Measurements from ENCODE around the gene NSMCE3.

NSMCE3 gene

GRCh38 chr15:29269485-29270168 is at the start of gene NSMCE3:
TSS of gene NSMCE3 (minus strand) at chr15:29269822. CDS start at chr15:29269705, 117 bp downstream.
- DNase-seq: peak; percentile 89

DNA sequence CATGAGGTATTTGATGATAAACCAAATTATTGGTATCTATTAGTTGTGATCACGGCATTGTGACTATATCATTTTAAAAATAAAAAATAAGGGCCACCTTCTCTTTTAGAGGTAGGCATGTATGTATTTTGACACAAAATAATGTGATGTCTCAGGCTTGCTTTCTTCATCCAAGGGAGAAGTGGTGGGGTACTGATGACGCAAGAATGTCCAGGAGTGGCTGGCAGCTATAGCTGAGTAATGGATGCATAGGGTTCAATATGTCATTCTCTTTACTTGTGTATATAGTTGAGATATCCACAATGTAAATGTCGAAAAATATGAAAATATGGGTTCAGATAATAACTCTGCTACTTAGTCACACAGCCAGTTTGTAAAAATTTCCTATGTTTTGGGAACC is 46.8 kb upstream of the NSMCE3 start:
- no peak for DNase-seq

- DNase-seq: no peak
These were observed 42.8 kb upstream of the NSMCE3 start for GRCh38 chr15:29312387-29312786.

DNA sequence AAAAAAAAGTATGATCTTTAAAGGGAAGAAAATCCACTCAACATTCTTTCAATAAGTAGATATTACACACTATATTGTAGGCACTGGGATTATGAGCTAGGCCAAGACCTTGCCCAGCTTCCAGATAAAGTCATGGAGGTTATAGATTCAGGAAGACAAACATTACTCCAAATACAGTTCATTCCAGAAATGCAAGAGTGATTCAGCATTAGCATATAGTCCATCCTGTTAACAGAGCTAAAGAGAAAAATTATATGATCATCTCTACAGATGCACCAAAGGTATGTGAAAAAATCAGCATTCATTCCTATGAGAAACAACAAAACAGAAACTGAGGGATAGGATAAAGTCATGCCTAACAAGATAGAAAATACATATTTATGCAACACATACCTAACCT is 42.1 kb upstream of the NSMCE3 start:
- DNase-seq: no peak

- DNase-seq: no peak
These were observed 39.5 kb upstream of the NSMCE3 start for GRCh38 chr15:29309139-29309538.

DNA sequence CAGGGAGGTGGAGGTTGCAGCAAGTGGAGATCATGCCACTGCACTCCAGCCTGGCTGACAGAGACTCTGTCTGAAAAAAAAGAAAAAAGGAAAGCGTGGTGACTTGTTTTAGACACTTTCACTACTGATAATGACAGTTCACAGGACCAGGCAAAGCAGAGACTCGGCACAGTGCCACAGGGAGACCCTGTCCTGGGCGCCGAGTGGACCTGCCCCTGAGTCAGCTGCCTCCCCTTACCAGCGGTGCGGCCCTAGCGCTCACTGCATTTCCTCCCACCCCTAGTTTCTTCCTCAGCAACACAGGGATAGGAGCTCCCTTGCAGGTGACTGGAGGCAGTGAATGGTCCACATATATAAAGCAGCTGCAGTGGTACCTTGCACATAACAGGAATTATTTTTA is 38.7 kb upstream of the NSMCE3 start:
- DNase-seq: no peak

DNA sequence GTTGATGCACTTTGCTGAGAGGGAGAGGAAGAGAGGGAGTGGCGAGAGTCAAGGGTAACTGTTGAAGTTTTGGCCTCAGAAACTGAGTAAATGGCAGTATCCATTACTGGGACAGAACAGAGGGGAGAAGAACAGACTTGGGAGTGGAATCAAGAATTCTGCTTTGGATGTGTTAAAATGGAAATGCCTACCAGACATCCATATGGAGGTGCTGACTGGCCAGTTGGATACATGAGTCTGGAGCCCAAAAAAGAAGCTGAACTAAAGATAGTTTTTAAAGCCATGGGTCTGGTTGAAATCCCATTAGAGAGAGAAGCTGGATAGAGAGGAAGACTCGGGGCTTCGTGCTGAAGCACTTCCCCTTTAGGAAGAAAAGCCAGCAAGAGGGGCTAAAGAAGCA is 35.9 kb upstream of the NSMCE3 start:
- no peak for DNase-seq

- no peak for DNase-seq
These were observed 33.2 kb upstream of the NSMCE3 start for GRCh38 chr15:29302871-29303270.

DNA sequence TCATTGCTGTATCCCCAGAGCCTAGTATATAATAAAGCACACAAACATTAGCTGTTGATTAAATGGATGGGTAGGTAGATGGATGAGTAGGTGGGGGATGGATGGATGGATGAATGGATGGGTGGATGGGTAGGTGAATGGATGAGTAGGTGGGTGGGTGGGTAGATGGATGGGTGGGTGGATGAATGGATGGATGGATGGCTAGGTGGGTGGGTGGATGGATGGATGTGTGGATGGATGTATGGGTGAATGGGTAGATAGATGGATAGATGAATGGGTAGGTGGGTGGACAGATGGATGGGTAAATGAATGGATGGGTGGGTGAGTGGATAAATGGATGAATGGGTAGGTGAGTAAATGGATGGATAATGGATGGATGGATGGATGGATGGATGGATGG is 30.2 kb upstream of the NSMCE3 start:
- DNase-seq: no peak

GRCh38 chr15:29299331-29299730 is 29.7 kb upstream of the NSMCE3 start:
- no peak for DNase-seq

DNA sequence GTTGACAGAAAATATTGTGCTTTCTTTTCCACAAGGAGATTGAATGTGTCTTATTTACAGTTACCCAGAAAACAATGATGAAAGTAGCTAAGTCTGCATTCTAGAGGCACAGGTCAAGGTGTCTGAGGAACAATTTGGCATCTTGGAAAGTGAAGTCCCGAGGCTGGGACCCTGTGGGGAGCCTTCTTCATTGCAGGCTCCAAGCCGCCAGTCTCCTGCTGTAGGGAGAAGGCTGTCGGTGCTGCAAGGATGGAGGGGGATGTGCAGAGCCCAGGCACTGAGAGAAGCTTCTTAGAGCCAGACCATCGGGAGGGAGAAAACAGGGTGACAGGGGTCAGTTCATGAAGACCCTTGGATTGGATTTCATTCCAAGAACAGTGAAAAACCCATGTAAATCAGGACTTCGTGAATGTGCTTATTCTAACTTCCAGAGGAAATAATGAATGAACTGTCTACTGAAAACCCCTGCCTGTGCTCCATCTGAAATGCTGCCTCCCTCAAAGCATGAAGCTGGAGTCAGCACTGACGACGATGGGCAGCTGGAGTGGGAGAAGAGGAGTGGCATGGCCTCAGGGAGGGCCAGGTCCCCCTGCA is 25.2 kb upstream of the NSMCE3 start:
- DNase-seq: no peak

GRCh38 chr15:29291067-29291845 is 21.6 kb upstream of the NSMCE3 start:
- DNase-seq: no peak

- DNase-seq: no peak
These were observed 19.6 kb upstream of the NSMCE3 start for GRCh38 chr15:29289173-29289572.

DNA sequence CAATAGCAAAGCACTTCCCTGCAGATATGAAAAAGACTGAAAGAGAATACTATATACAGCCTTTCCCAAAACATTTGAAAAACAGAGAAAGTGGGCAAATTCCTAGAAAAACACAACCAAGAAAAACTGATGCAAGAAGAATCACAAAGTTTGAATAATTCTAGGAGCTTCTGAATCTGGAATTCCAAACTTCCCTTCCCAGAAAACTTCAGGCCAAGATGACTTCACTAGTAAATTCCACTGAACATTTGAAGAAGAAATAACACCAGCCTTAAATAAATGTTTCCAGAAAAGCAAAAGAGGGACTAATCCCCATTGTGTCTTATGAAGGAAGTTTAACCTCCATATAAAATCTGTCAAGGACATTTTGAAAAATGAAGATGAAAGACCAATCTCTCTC is 15.8 kb upstream of the NSMCE3 start:
- DNase-seq: no peak

GRCh38 chr15:29283381-29283780 is 13.8 kb upstream of the NSMCE3 start:
- no peak for DNase-seq

DNA sequence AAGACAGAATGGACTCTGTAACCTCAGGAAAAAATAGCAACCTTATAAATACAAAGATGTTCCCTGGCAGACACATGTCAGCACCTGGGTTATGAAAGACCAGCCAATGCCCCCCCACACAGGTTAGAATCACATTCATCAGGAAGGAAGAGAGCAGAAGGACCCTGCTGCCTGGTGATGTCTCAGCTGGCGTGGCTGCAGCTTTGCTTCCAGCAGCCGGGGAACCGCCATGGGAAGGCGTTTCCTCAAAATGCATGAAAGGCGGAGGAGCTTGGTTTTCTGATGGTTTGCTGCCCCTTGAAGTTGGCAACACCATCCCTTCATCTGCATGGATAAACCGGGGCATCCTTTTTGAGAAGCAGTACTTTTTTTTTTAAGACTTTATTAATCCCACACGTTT is 10.9 kb upstream of the NSMCE3 start:
- no peak for DNase-seq

DNA sequence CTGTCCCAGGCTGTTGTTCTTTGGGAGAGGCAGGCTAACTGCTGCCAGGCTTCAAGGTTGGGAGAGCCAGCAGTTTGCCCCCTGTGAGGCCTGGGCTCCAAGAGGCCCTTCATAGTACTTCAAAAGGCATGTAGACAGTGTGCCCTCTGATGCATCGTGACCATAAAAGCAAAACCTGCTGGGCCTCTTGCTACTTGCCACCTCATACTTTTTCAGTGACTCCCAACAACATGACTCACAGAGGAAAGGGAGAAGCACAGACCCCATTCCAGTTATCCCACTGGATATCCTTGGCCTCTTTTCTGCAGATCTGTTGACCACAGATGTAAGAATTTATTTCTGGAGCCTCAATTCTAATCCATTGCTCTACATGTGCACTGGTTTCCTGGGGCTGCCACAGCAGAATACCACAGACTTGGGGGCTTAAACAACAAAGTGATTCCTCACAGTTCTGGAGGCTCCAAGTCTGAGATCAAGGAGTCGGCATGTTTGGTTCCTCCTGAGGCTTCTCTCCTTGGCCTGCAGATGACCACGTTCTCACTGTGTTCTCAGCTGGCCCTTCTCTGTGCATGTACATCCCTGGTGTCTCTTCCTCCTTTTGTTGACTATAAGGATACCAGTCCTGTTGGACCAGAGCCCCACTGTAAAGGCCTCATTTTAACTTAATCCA is 8.9 kb upstream of the NSMCE3 start:
- no peak for DNase-seq

- DNase-seq: no peak
These were observed 6.7 kb upstream of the NSMCE3 start for GRCh38 chr15:29276366-29276765.

DNA sequence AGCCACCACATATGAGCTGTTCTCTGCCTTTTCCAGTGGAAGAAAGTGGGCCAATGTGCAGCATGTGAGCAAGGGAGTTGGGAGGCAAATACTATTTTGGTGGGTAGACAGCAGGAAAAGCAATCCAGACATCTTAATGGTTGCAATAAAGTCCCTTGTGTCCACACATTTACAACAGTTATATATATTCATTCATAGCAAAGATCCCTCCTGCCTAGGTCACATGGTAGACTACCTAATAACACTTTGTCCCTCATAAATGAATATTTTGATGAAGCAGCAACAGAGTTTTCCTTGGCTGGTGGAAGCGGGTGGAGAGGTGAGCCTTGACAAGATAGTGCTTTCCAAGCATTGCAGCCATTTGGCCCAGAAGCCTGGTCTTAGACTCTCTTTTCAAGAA is 6.2 kb upstream of the NSMCE3 start:
- DNase-seq: no peak

- no peak for DNase-seq
These were observed 5.3 kb upstream of the NSMCE3 start for GRCh38 chr15:29274946-29275345.

DNA sequence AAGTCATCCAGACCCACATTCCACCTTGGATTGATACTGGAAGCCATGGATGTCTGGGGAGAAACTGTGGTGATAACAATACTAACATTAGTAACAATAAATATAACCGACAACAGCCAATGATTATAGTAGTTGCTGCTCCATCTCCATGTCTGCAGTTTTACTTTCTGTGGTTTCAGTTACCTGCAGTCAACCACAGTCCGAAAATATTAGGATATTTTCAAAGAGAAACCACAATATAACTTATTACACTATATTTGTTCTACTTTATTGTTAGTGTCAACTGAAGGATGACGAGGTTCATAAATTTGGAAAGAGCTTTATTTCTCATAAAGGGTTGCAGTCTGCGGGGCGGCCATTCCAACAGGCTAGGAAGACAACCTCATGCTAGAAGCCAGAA is 2.6 kb upstream of the NSMCE3 start:
- no peak for DNase-seq

DNA sequence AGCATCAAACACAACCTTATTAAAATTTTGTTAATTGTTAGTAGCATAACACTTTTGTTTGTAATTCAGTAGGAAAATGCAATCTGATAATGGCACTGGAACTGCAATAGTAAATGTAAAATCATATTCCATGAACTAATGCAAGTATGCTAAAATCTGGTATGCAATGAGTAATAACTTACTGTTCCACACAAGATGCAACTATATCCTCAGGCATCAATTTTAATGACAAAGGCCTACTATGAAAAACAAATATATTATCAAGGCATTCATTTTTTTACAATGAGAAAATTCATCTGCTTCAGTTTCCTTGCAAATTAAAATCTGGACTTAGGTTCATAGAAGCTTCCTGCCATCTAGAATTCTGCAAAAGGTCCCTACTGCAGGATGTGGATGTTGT is 1.4 kb upstream of the NSMCE3 start:
- no peak for DNase-seq

GRCh38 chr15:29270169-29270955 is 740 bp upstream of the NSMCE3 start:
- peak; percentile 56 for DNase-seq

Data from inflammatory macrophage treated with lipopolysaccharide for 4 hours (primary cell).